GM23338 (cell line): ENCODE results near the gene FLNB. TPM values are rescaled to one million over a fixed set of nuclear protein-coding genes. Genes with fewer than 3 reads are reported as not detected.

Experiments
- ATAC-seq: fragments of 200-7000 bp; cut with Tn5 transposase; 3 replicates; pipeline ENCODE4 v1.9.1; 2020
- DNase-seq: peaks from one replicate; pipeline ENCODE4 v3.0.0-alpha.2; 2015; ENCODE audit warnings: low spot score
- H2AFZ ChIP-seq: fragments of 200-600 bp; sonication (generic); 2 replicates; pipeline ENCODE4 v1.8.0; 2016; ENCODE audit warnings: antibody characterized with exemption, mild to moderate bottlenecking, moderate library complexity
- H3F3A ChIP-seq: fragments of 200-600 bp; sonication (generic); replicated peaks from 2 replicates; pipeline ENCODE4 v1.8.0; 2017; ENCODE audit warnings: antibody characterized with exemption, mixed run types, low read depth
- H3K27ac ChIP-seq: fragments of 200-600 bp; sonication (generic); 2 replicates; pipeline ENCODE4 v1.6.1; 2016; ENCODE audit warnings: low read depth
- H3K27me3 ChIP-seq: fragments of 200-600 bp; sonication (generic); 2 replicates; pipeline ENCODE4 v1.8.0; 2016; ENCODE audit warnings: mild to moderate bottlenecking, mixed run types, moderate library complexity; ENCODE audit not compliant: insufficient read depth
- H3K36me3 ChIP-seq: fragments of 200-600 bp; sonication (generic); 2 replicates; pipeline ENCODE4 v1.8.0; 2016; ENCODE audit warnings: mild to moderate bottlenecking; ENCODE audit not compliant: insufficient read depth
- H3K4me1 ChIP-seq: fragments of 200-600 bp; sonication (generic); 2 replicates; pipeline ENCODE4 v1.8.0; 2016; ENCODE audit warnings: mild to moderate bottlenecking, moderate library complexity; ENCODE audit not compliant: insufficient read depth
- H3K4me2 ChIP-seq: fragments of 200-600 bp; sonication (generic); 2 replicates; pipeline ENCODE4 v1.7.1; 2017; ENCODE audit warnings: mixed run types
- H3K4me3 ChIP-seq: fragments of 200-600 bp; sonication (generic); 2 replicates; pipeline ENCODE4 v1.6.1; 2016; ENCODE audit warnings: mixed run types
- H3K79me2 ChIP-seq: fragments of 200-600 bp; sonication (generic); replicated peaks from 2 replicates; pipeline ENCODE4 v1.8.0; 2017; ENCODE audit warnings: mild to moderate bottlenecking; ENCODE audit not compliant: insufficient read depth
- H3K9me2 ChIP-seq: fragments of 200-600 bp; sonication (generic); 2 replicates; pipeline ENCODE4 v1.8.0; 2017; ENCODE audit not compliant: insufficient read depth
- H4K20me1 ChIP-seq: fragments of 200-600 bp; sonication (generic); replicated peaks from 2 replicates; pipeline ENCODE4 v1.8.0; 2017; ENCODE audit warnings: mild to moderate bottlenecking; ENCODE audit not compliant: insufficient read depth
- H3K27ac Mint-ChIP-seq: 2 replicates; pipeline ENCODE4 v1.8.0; 2020; ENCODE audit warnings: inconsistent platforms, mild to moderate bottlenecking, moderate library complexity, mixed read lengths
- H3K27me3 Mint-ChIP-seq: 3 replicates; pipeline ENCODE4 v1.8.0; 2022; ENCODE audit warnings: low read depth, mild to moderate bottlenecking, moderate library complexity, mixed read lengths, inconsistent platforms; ENCODE audit not compliant: insufficient read depth, poor library complexity
- H3K36me3 Mint-ChIP-seq: 3 replicates; pipeline ENCODE4 v1.8.0; 2021; ENCODE audit warnings: low read depth, mild to moderate bottlenecking, inconsistent platforms, moderate library complexity, mixed read lengths
- H3K4me1 Mint-ChIP-seq: 3 replicates; pipeline ENCODE4 v1.8.0; 2020; ENCODE audit warnings: mild to moderate bottlenecking, inconsistent platforms, mixed read lengths
- H3K4me3 Mint-ChIP-seq: 3 replicates; pipeline ENCODE4 v1.8.0; 2021; ENCODE audit warnings: moderate library complexity, mild to moderate bottlenecking, inconsistent platforms, mixed read lengths
- H3K9me3 Mint-ChIP-seq: 3 replicates; pipeline ENCODE4 v1.8.0; 2020; ENCODE audit warnings: moderate library complexity, mild to moderate bottlenecking, inconsistent platforms, mixed read lengths
- CTCF ChIP-seq, 2 experiments: fragments of 200-600 bp in 1 of 2; sonication (generic) in 1 of 2; conservative IDR thresholded peaks; 2 replicates each; pipeline versions ENCODE4 v1.5.1 to v1.6.1; 2016 to 2017; ENCODE audit warnings: antibody characterized with exemption in 2 of 2, low read depth in 2 of 2, mild to moderate bottlenecking in 2 of 2, moderate library complexity in 1 of 2
- EZH2 ChIP-seq: fragments of 200-600 bp; sonication (generic); IDR thresholded peaks from one replicate; pipeline ENCODE4 v1.8.0; 2017; ENCODE audit warnings: antibody characterized with exemption, mild to moderate bottlenecking, low read depth; ENCODE audit not compliant: unreplicated experiment
- EZH2phosphoT487 ChIP-seq: fragments of 200-600 bp; sonication (generic); IDR thresholded peaks from one replicate; pipeline ENCODE4 v1.8.1; 2018; ENCODE audit warnings: antibody characterized with exemption; ENCODE audit not compliant: unreplicated experiment
- JUNB ChIP-seq: IDR thresholded peaks from one replicate; pipeline ENCODE4 v1.6.1; 2016; ENCODE audit warnings: antibody characterized with exemption; ENCODE audit not compliant: unreplicated experiment
- NANOG ChIP-seq: IDR thresholded peaks from 2 replicates; pipeline ENCODE4 v1.6.1; 2016; ENCODE audit warnings: antibody characterized with exemption, borderline replicate concordance
- POLR2AphosphoS5 ChIP-seq: IDR thresholded peaks from 2 replicates; pipeline ENCODE4 v1.6.1; 2016; ENCODE audit warnings: antibody characterized with exemption, low read depth
- REST ChIP-seq: IDR thresholded peaks from one replicate; pipeline ENCODE4 v1.6.1; 2018; ENCODE audit warnings: antibody characterized with exemption; ENCODE audit not compliant: unreplicated experiment
- STAT1 ChIP-seq: IDR thresholded peaks from one replicate; pipeline ENCODE4 v1.6.1; 2016; ENCODE audit warnings: antibody characterized with exemption; ENCODE audit not compliant: unreplicated experiment
- ZNF114 ChIP-seq: fragments of 250-450 bp; sonication (Bioruptor Pico); IDR thresholded peaks from 2 replicates; pipeline ENCODE4 v1.5.0; 2020; ENCODE audit warnings: mild to moderate bottlenecking, moderate library complexity
- ZNF331 ChIP-seq: fragments of 250-450 bp; sonication (Bioruptor Pico); IDR thresholded peaks from 2 replicates; pipeline ENCODE4 v1.5.0; 2020; ENCODE audit warnings: low read depth, mild to moderate bottlenecking, moderate library complexity
- ZNF462 ChIP-seq: fragments of 250-450 bp; sonication (Bioruptor Pico); IDR thresholded peaks from 2 replicates; pipeline ENCODE4 v1.5.0; 2020; ENCODE audit warnings: mild to moderate bottlenecking, moderate library complexity
- polyA plus RNA-seq: library from polyadenylated mRNA; unstranded; fragments of >200 nt; fragmentation: Nextera tagmentation; extraction: Ambion mirVana; gene quantifications from 2 replicates; pipeline ENCODE4 v1.2.1, GENCODE V29; 2016
- total RNA-seq: library from RNA; depleted of rRNA; stranded (reverse); fragments of >200 nt; shearing (Covaris generic); gene quantifications from 2 replicates; pipeline ENCODE4 v1.2.3, GENCODE V29; 2014

Gene FLNB
- total and polyA plus RNA-seq, 2 experiments from 2014 or later: 39.7 to 179 TPM

- H3K9me2 ChIP-seq: no peaks in the 10 kb centered on the region
- Mint-ChIP-seq H3K27me3 (no peaks in the 10 kb centered on the region), H3K9me3 (no peaks in the 10 kb centered on the region), H3K4me3 (no peak overlapping the region), H3K27ac (no peak overlapping the region), H3K36me3 (peaks cover 72% of the 10 kb centered on the region), H3K4me1 (no peaks in the 10 kb centered on the region)
- no peak overlapping the region for H3K27ac ChIP-seq
- no peaks in the 10 kb centered on the region for H3K4me1 ChIP-seq
- ATAC-seq (no peak), DNase-seq (no peak)
- H3K79me2 ChIP-seq: no peaks in the 10 kb centered on the region
- TF ChIP-seq POLR2AphosphoS5 (no peak), STAT1 (no peak), NANOG (no peak), CTCF (conservative IDR thresholded peaks at IDR 0.05; ENCODE audit: low read depth in 2 of 2) (no peak), EZH2 (no peak), ZNF462 (CRISPR knock-in tag) (no peak), EZH2phosphoT487 (no peak), JUNB (no peak), ZNF331 (CRISPR knock-in tag) (no peak), ZNF114 (no peak), REST (no peak)
- H3K4me2 ChIP-seq: no peak overlapping the region
- no peak overlapping the region for H3K4me3 ChIP-seq
- no peaks in the 10 kb centered on the region for H3K27me3 ChIP-seq
- no peaks in the 10 kb centered on the region for H3F3A ChIP-seq
- peaks cover 37% of the 10 kb centered on the region for H3K36me3 ChIP-seq
- H2AFZ ChIP-seq: no peak overlapping the region
- H4K20me1 ChIP-seq: peaks cover 8% of the 10 kb centered on the region; the same call in 1 of the 2 replicates
These were observed 97.0 kb downstream of the FLNB start for GRCh38 chr3:58105196-58105595.
